Tibial nerve (tissue), 4 donors: ENCODE data around the gene NSMCE4A.
"Not testable (repeated sequence)": the region's sequence is repeated elsewhere in the genome, so short reads cannot be mapped to it uniquely, and the experiment has no call there.

Experiments
- CTCF ChIP-seq, 5 experiments: fragments of 200-600 bp in 3 of 5; fragments of 450-650 bp in 2 of 5; sonication (generic) in 3 of 5; IDR thresholded peaks; one replicate each; pipeline ENCODE4 v1.5.1; 2016 to 2019; ENCODE audit warnings: antibody characterized with exemption in 5 of 5, mild to moderate bottlenecking in 3 of 5, moderate library complexity in 2 of 5
- EP300 ChIP-seq, 2 donors: sonication (generic); formaldehyde crosslinking; IDR thresholded peaks; one replicate each; pipeline ENCODE4 v1.6.1; 2017; ENCODE audit warnings: antibody characterized with exemption in 2 of 2, mild to moderate bottlenecking in 1 of 2
- POLR2A ChIP-seq, 2 donors: fragments of 450-650 bp; IDR thresholded peaks; one replicate each; pipeline ENCODE4 v1.6.1; 2017; ENCODE audit warnings: antibody characterized with exemption in 2 of 2, mild to moderate bottlenecking in 2 of 2, moderate library complexity in 2 of 2

GRCh38 chr10:122017926-122018325 is 42.9 kb upstream of the NSMCE4A start:
- TF ChIP-seq CTCF, EP300, POLR2A (IDR thresholded peaks at IDR 0.05): not testable (repeated sequence)
